ENCODE data around the gene DYNLT1. TPM values are rescaled to one million over a fixed set of nuclear protein-coding genes. Genes with fewer than 3 reads are reported as not detected.

The DYNLT1 gene
- total and polyA plus RNA-seq, 2 of the 13 experiments (the other 11 are each of a cell fraction or from before 2014, with no cell fraction given): 108 to 171 TPM

GRCh38 chr6:158629367-158630221, 14.9 kb downstream of the DYNLT1 start (continued):
- no peak for TF ChIP-seq HMGXB3 (CRISPR knock-in tag; IDR thresholded peaks at IDR 0.05; ENCODE audit: borderline replicate concordance)
- 0 out of 2 replicates have a peak, but pooled peaks have one; percentile 34 for TF ChIP-seq ZNF547 (CRISPR knock-in tag; IDR thresholded peaks at IDR 0.05)
- TF ChIP-seq MXD1 (CRISPR knock-in tag; IDR thresholded peaks at IDR 0.05): no peak
- TF ChIP-seq NR1H2 (CRISPR knock-in tag; IDR thresholded peaks at IDR 0.05; ENCODE audit: borderline replicate concordance, low read depth): no peak
- TF ChIP-seq RFX5 (IDR thresholded peaks at IDR 0.05; ENCODE audit: low read depth, low read length): no peak
- TF ChIP-seq NR2C2 (CRISPR knock-in tag; IDR thresholded peaks at IDR 0.05; ENCODE audit: borderline replicate concordance): peak; percentile 90
- TF ChIP-seq ARNTL (CRISPR knock-in tag; IDR thresholded peaks at IDR 0.05): no peak
- peak; percentile 60; the same call in 1 of the 2 replicates for TF ChIP-seq HNF4G (IDR thresholded peaks at IDR 0.05; ENCODE audit: borderline replicate concordance, low read depth, low read length)
- TF ChIP-seq HNF4G (CRISPR knock-in tag; IDR thresholded peaks at IDR 0.05; ENCODE audit: borderline replicate concordance, low read depth): peak; percentile 35; the same call in 1 of the 2 replicates
- no peak for TF ChIP-seq ZFP37 (CRISPR knock-in tag; IDR thresholded peaks at IDR 0.05; ENCODE audit: borderline replicate concordance)
- no peak for TF ChIP-seq KAT2B (IDR thresholded peaks at IDR 0.05; ENCODE audit: borderline replicate concordance, low read depth, low read length)
- TF ChIP-seq GTF3A (CRISPR knock-in tag; conservative IDR thresholded peaks at IDR 0.05): no peak
- TF ChIP-seq REL (CRISPR knock-in tag; conservative IDR thresholded peaks at IDR 0.05): no peak
- TF ChIP-seq RFX1 (IDR thresholded peaks at IDR 0.05): no peak
- TF ChIP-seq ZNF609 (CRISPR knock-in tag; IDR thresholded peaks at IDR 0.05; ENCODE audit: borderline replicate concordance): peak; percentile 19; the same call in 1 of the 2 replicates
- no peak for TF ChIP-seq ZNF101 (CRISPR knock-in tag; IDR thresholded peaks at IDR 0.05; ENCODE audit: borderline replicate concordance, low read depth)
- no peak for TF ChIP-seq GABPA (IDR thresholded peaks at IDR 0.05; ENCODE audit: low read depth, low read length)
- TF ChIP-seq GABPA (CRISPR knock-in tag; IDR thresholded peaks at IDR 0.05; ENCODE audit: low read depth): 0 out of 2 replicates have a peak, but pooled peaks have one; percentile 16
- TF ChIP-seq BORCS8-MEF2B (CRISPR knock-in tag; IDR thresholded peaks at IDR 0.05): no peak; the same call in 1 of the 2 replicates
- no peak for TF ChIP-seq PAX8 (CRISPR knock-in tag; IDR thresholded peaks at IDR 0.05; ENCODE audit: borderline replicate concordance)
